NB4 (cell line): ENCODE data around the gene ZNF836.

Source experiments
- MAX ChIP-seq: IDR thresholded peaks from 2 replicates; pipeline ENCODE4 v1.6.1; 2011; ENCODE audit warnings: low read depth, low read length
- MYC ChIP-seq: IDR thresholded peaks from 2 replicates; pipeline ENCODE4 v1.6.1; 2011; ENCODE audit warnings: low read depth, low read length
- POLR2A ChIP-seq: IDR thresholded peaks from 2 replicates; pipeline ENCODE4 v1.6.1; 2011; ENCODE audit warnings: mild to moderate bottlenecking; ENCODE audit not compliant: insufficient read length; ENCODE audit errors: extremely low read depth
- TF ChIP-seq, protein P1 (sequence below): IDR thresholded peaks from one replicate; pipeline ENCODE4 v1.5.1; 2012; ENCODE audit warnings: low read depth, low read length

DNA sequence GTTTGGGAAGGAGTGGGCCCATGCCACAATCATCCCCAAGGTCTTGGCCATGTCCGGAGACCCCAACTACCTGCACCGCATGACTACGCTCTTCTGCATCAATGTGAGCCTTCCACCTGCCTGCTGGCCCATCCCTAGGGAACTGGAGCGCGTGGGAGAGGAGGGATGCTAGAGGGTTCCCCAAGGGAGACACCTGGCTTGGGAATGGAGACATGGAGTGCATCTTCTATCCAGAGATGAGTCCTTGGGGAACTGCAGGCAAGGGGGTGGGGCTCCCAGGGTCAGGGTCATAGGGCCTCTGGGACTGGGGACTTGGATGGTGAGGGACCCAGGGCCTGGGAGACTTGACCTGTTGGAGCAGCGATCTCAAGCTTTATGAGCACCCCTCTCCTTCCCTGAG, 49.6 kb upstream of the ZNF836 start:
- TF ChIP-seq MAX = no peak
- TF ChIP-seq, protein P1, sequence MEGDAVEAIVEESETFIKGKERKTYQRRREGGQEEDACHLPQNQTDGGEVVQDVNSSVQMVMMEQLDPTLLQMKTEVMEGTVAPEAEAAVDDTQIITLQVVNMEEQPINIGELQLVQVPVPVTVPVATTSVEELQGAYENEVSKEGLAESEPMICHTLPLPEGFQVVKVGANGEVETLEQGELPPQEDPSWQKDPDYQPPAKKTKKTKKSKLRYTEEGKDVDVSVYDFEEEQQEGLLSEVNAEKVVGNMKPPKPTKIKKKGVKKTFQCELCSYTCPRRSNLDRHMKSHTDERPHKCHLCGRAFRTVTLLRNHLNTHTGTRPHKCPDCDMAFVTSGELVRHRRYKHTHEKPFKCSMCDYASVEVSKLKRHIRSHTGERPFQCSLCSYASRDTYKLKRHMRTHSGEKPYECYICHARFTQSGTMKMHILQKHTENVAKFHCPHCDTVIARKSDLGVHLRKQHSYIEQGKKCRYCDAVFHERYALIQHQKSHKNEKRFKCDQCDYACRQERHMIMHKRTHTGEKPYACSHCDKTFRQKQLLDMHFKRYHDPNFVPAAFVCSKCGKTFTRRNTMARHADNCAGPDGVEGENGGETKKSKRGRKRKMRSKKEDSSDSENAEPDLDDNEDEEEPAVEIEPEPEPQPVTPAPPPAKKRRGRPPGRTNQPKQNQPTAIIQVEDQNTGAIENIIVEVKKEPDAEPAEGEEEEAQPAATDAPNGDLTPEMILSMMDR = no peak
- no peak for TF ChIP-seq POLR2A
- no peak for TF ChIP-seq MYC
